GM23248 (cell line): ENCODE measurements around the gene CLEC3B.

Experiments used
- EZH2 ChIP-seq: fragments of 200-600 bp; sonication (generic); IDR thresholded peaks from 2 replicates; pipeline ENCODE4 v1.6.1; 2018; ENCODE audit warnings: antibody characterized with exemption, mild to moderate bottlenecking; ENCODE audit not compliant: insufficient read depth, poor library complexity, severe bottlenecking
- EZH2phosphoT487 ChIP-seq: fragments of 200-600 bp; sonication (generic); IDR thresholded peaks from 2 replicates; pipeline ENCODE4 v1.6.1; 2018; ENCODE audit warnings: antibody characterized with exemption, moderate library complexity, mild to moderate bottlenecking, low read depth; ENCODE audit not compliant: insufficient read depth

- TF ChIP-seq EZH2 (no peak), EZH2phosphoT487 (no peak)
Measured at GRCh38 chr3:45007091-45007490, 19.0 kb upstream of the CLEC3B start.
